Ovary (tissue), 3 donors: ENCODE data around the gene UGT1A3.

Experiments
- CTCF ChIP-seq, 3 donors: fragments of 450-650 bp in 2 of 3; fragments of 200-600 bp in 1 of 3; IDR thresholded peaks; one replicate each; pipeline versions ENCODE4 v1.5.1 to v1.8.0; 2016 to 2022; ENCODE audit warnings: antibody characterized with exemption in 3 of 3, mild to moderate bottlenecking in 1 of 3
- EP300 ChIP-seq: sonication (generic); formaldehyde crosslinking; IDR thresholded peaks from one replicate; pipeline ENCODE4 v1.6.1; 2017; ENCODE audit warnings: antibody characterized with exemption
- POLR2A ChIP-seq: fragments of 450-650 bp; IDR thresholded peaks from one replicate; pipeline ENCODE4 v1.6.1; 2017; ENCODE audit warnings: antibody characterized with exemption, mild to moderate bottlenecking, moderate library complexity
- donor health status: DM: no; HTN: no; CAD: no.

DNA sequence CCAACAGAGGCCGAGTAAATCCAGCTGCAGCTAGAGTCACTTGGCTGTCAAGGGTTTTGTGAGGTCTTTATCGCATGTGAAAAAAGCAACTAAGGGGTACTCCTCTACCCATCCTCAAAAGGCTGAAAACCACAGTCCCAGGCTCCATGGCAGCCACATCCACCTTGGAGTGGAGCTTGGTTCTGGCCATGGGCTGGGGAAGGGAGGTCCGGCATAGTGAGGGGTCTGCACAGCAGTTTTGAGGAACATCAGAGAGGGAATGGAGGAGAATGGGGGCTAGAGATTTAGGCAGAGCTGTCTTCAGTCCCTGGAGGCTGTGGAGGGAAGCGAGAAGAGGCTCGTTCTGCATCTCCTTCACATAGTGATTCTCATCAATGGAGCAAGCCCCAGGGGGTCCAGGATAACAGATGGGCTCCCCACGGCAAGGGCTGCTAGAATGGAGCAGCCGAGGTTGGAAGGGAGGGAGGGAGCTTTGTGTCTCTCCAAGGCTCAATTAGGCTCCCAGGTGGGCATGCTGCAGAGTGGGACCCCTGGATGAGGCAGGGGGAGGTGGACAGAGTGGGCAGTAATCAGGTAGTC is 70.3 kb downstream of the UGT1A3 start:
- TF ChIP-seq CTCF (IDR thresholded peaks at IDR 0.05) (no peak), POLR2A (no peak), EP300 (no peak)
